Natural killer cell (primary cell): ENCODE data around the gene ADAP1. TPM values are rescaled to one million over a fixed set of nuclear protein-coding genes. Genes with fewer than 3 reads are reported as not detected.

Experiments
- ATAC-seq, 3 donors: fragments of 150-1000 bp in 2 of 3; fragments of 200-7000 bp in 1 of 3; cut with Tn5 transposase; 1 replicate in 1 of 3; 2 replicates in 2 of 3; pipeline ENCODE4 v1.10.0; 2021; ENCODE audit warnings: mild to moderate bottlenecking in 2 of 3, moderate library complexity in 2 of 3
- DNase-seq, 2 donors: peaks; one replicate each; pipeline versions ENCODE4 v3.0.0 to v3.0.0-alpha.2; 2013 to 2021; ENCODE audit warnings: mixed read lengths in 1 of 2
- H3K27ac ChIP-seq: one replicate; pipeline ENCODE4 v1.5.1; 2013; ENCODE audit warnings: mild to moderate bottlenecking, low read length
- H3K27me3 ChIP-seq: one replicate; pipeline ENCODE4 v1.6.1; 2013; ENCODE audit warnings: low read length; ENCODE audit not compliant: control insufficient read depth, insufficient read depth
- H3K36me3 ChIP-seq: one replicate; pipeline ENCODE4 v1.6.1; 2013; ENCODE audit warnings: low read length; ENCODE audit not compliant: control insufficient read depth, insufficient read depth
- H3K4me1 ChIP-seq: one replicate; pipeline ENCODE4 v1.6.1; 2013; ENCODE audit warnings: low read length; ENCODE audit not compliant: control insufficient read depth, insufficient read depth
- H3K4me3 ChIP-seq: one replicate; pipeline ENCODE4 v1.5.1; 2013; ENCODE audit warnings: low read length
- H3K9me3 ChIP-seq: one replicate; pipeline ENCODE4 v1.6.1; 2013; ENCODE audit warnings: low read length; ENCODE audit not compliant: control insufficient read depth, insufficient read depth
- H3K27ac Mint-ChIP-seq, 2 donors: one replicate each; pipeline ENCODE4 v1.8.0; 2022; ENCODE audit warnings: mild to moderate bottlenecking in 2 of 2, mixed read lengths in 2 of 2, moderate library complexity in 1 of 2
- H3K27me3 Mint-ChIP-seq, 2 donors: one replicate each; pipeline ENCODE4 v1.8.0; 2022; ENCODE audit warnings: low read depth in 2 of 2, mixed read lengths in 2 of 2
- H3K36me3 Mint-ChIP-seq: one replicate; pipeline ENCODE4 v1.8.0; 2022; ENCODE audit warnings: mixed read lengths
- H3K4me1 Mint-ChIP-seq, 2 donors: one replicate each; pipeline ENCODE4 v1.8.0; 2022; ENCODE audit warnings: mixed read lengths in 2 of 2
- H3K4me3 Mint-ChIP-seq: one replicate; pipeline ENCODE4 v1.8.0; 2022; ENCODE audit warnings: mild to moderate bottlenecking, moderate library complexity, mixed read lengths
- H3K9me3 Mint-ChIP-seq, 2 donors: one replicate each; pipeline ENCODE4 v1.8.0; 2022; ENCODE audit warnings: mixed read lengths in 2 of 2
- CTCF ChIP-seq: fragments of 200-600 bp; IDR thresholded peaks from one replicate; pipeline ENCODE4 v1.8.0; 2022; ENCODE audit warnings: antibody characterized with exemption
- WGBS: methylation state at CpG from one replicate; pipeline ENCODE4 v1.1.7; 2013; ENCODE audit warnings: missing lambda C conversion rate; ENCODE audit not compliant: insufficient coverage; 5-methylcytosine and 5-hydroxymethylcytosine counted together
- intact Hi-C: fragments of 100-400 bp; cut with micrococcal nuclease; formaldehyde crosslinking; loops from one replicate; pipeline ENCODE4 v1.14.2; 2022
- total RNA-seq, 4 donors: library from RNA; stranded (reverse); fragments of 120-200 nt in 1 of 4; gene quantifications; one replicate each; pipeline versions ENCODE4 v1.2.3 to v1.2.4, GENCODE V29; 2013 to 2022

Gene ADAP1
- total RNA-seq, 3 donors from 2014 or later (not counting 1 experiment from before 2014, with no cell fraction given), result 87.2 to 117 (median 89.2) TPM

GRCh38 chr7:898460-898854 is 56.0 kb downstream of the ADAP1 start:
- Histone ChIP-seq H3K27me3 (no peaks in the 10 kb centered on the region), H3K4me3 (no peak overlapping the region), H3K36me3 (peaks cover 54% of the 10 kb centered on the region), H3K9me3 (no peaks in the 10 kb centered on the region), H3K27ac (no peak overlapping the region), H3K4me1 (peaks cover 6% of the 10 kb centered on the region)
- Mint-ChIP-seq H3K27ac (no peak overlapping the region), H3K4me3 (no peak overlapping the region), H3K4me1 (peaks cover 0 to 9% of the 10 kb centered on the region in 2 donors), H3K36me3 (peaks cover 6% of the 10 kb centered on the region), H3K9me3 (no peaks in the 10 kb centered on the region), H3K27me3 (no peaks in the 10 kb centered on the region)
- no peak for TF ChIP-seq CTCF
- ATAC-seq (no peak), DNase-seq (no peak)
- intact Hi-C loops, result no loop called here
- 93% methylated on average over 18 of the region's 18 CpGs for WGBS

- no peak for DNase-seq
- peaks cover 6% of the 10 kb centered on the region for H3K4me1 ChIP-seq
- Mint-ChIP-seq H3K36me3 (peaks cover 6% of the 10 kb centered on the region), H3K4me1 (peaks cover 0 to 12% of the 10 kb centered on the region in 2 donors), H3K27ac (no peak overlapping the region), H3K27me3 (no peaks in the 10 kb centered on the region), H3K4me3 (no peak overlapping the region), H3K9me3 (no peaks in the 10 kb centered on the region)
- no peak overlapping the region for H3K27ac ChIP-seq
- ATAC-seq, result no peak
- peaks cover 56% of the 10 kb centered on the region for H3K36me3 ChIP-seq
- TF ChIP-seq CTCF, result no peak
- no peaks in the 10 kb centered on the region for H3K27me3 ChIP-seq
- no peaks in the 10 kb centered on the region for H3K9me3 ChIP-seq
- 92% methylated on average over 26 of the region's 27 CpGs for WGBS
- H3K4me3 ChIP-seq, result no peak overlapping the region
- intact Hi-C loops, result no loop called here
These were observed 56.6 kb downstream of the ADAP1 start for GRCh38 chr7:897771-898376.

GRCh38 chr7:897086-897485 is 57.4 kb downstream of the ADAP1 start:
- Mint-ChIP-seq H3K9me3 (no peaks in the 10 kb centered on the region), H3K4me1 (peaks cover 0 to 14% of the 10 kb centered on the region in 2 donors), H3K36me3 (peaks cover 6% of the 10 kb centered on the region), H3K27ac (peak overlapping the region in 1 of 2 donors; percentile 16), H3K4me3 (no peak overlapping the region), H3K27me3 (no peaks in the 10 kb centered on the region)
- H3K4me3 ChIP-seq, result no peak overlapping the region
- H3K27ac ChIP-seq, result no peak overlapping the region
- intact Hi-C loops, result no loop called here
- TF ChIP-seq CTCF, result no peak
- peaks cover 6% of the 10 kb centered on the region for H3K4me1 ChIP-seq
- peaks cover 61% of the 10 kb centered on the region for H3K36me3 ChIP-seq
- no peak for ATAC-seq
- H3K9me3 ChIP-seq, result no peaks in the 10 kb centered on the region
- 90% methylated on average over 14 of the region's 14 CpGs for WGBS
- no peaks in the 10 kb centered on the region for H3K27me3 ChIP-seq
- no peak for DNase-seq
